GM18858 (cell line): Measurements from ENCODE around the gene NDUFA7.
"Not testable (repeated sequence)": the region's sequence is repeated elsewhere in the genome, so short reads cannot be mapped to it uniquely, and the experiment has no call there.

Experiments
- ATAC-seq: cut with Tn5 transposase; IDR thresholded peaks from one replicate; pipeline ENCODE4 v1.9.1; 2021; ENCODE audit not compliant: unreplicated experiment

Gene NDUFA7

GRCh38 chr19:8342316-8342683 is 21.1 kb upstream of the NDUFA7 start:
- no peak for ATAC-seq

- not testable (repeated sequence) for ATAC-seq
Observed at GRCh38 chr19:8341504-8341903, 20.3 kb upstream of the NDUFA7 start.

GRCh38 chr19:8340341-8341096 is 19.3 kb upstream of the NDUFA7 start:
- no peak for ATAC-seq

- ATAC-seq: no peak
Observed at GRCh38 chr19:8338835-8339234, 17.7 kb upstream of the NDUFA7 start.

DNA sequence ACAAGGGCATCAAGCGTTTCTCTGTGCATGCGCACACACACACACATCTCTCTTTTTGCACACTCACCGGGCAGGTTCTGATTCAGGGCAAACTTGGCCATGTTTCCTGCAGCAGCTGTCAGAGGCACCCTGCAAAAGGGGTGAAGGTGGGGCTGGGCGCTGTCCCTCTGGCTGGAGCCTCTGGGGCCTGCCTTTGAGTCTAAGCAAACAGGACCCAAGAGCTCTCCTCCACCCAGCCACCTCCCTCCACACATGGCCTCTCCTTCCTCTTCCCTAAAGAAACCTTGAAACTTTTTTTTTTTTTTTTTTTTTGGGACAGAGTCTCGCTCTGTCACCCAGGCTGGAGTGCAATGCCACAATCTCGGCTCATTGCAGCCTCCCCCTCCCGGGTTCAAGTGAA is 16.6 kb upstream of the NDUFA7 start:
- ATAC-seq: no peak

DNA sequence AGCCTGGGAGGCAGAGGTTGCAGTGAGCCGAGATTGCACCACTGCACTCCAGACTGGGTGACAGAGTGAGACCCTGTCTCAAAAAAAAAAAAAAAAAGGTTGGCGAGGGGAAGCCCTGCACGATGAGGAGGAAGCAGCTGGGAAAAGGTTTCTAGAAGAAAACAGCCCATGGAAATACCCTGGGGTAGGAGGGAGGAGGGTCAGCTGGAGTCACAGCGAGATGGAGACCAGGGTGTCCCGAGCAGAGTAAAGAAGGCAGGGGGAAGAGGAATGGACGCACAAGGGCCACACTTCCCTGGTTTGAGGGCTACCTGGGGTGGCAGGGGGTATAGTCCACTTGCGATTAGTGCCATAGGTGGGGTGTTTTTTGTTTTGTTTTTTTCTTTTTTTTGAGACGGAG is 15.5 kb upstream of the NDUFA7 start:
- ATAC-seq: no peak

- no peak for ATAC-seq
Observed at GRCh38 chr19:8336072-8336569, 14.9 kb upstream of the NDUFA7 start.

DNA sequence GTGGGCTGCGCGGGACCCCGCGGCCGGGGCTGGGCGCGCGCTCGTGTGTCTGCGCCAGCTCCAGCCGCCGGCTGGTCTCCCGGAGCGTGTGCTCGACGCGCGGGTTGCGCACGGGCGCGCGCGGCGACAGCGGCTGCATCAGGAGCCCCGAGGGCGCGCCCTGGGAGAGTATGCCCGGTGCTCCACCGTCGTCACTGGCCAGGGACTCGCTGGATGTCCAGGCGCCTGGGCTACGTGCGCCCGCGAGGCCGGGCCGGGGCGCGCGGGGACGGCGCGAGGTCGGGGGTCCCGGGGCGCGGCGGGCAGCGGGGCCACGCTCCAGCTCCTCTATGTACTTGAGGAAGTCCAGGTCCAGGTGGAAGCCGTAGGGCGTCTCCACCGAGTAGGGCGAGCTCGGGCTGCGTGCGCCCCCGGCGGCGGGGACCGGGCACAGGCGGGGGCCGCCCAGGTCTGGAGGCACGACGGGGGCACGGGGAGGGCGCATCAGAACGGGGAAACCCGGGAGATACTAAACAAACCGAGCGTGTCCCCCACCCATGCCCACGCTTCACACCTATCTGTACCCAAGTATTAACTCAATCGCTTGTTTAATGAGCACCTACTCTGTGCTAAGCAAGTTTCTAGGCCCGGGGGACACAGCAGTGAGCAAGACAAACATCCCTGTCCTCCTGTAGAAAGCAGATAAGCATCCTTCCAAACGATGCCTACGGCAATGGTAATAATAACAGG is 14.3 kb upstream of the NDUFA7 start:
- no peak for ATAC-seq

DNA sequence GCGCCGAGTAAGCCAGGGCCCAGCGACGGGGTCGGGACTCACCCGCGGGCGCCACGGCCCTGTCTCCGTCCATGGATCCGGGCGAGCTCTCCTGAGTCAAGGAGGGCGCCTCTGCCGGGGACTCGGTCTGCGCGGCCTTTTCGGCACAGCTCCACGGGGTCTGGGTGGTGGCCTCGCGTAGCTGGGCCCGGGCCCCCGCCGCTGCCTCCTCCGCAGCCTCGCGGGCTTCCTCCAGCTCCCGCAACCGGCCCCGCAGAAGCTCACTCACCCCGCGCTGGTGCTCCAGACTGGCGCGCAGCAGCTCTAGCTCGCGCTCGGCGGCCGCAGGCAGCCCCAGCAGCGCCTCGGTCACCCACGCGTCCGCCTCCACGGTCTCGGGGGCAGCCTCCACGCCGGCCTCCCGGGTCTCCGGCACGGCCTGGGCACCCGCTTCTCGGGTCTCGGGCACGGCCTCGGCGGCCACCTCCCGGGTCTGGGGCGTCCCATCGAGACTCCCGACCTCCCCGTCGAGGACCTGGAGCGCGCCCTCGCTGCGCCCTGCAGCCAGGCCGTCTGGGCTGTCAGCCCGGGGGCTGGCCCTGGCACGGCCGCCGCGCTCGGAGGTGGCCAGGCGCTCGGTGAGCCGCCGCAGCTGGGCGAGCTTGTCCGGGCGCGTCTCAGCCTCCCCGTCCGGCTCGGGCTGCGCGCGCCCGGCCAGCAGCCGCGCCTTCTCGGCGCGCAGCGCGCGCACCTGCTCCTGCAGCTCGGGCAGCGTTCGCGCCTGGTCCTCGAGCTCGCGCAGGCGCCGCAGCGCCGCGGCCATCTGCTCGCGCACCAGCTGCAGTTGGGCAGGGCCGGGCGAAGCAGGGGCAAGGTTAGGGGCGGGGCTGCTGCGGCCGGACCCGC is 13.5 kb upstream of the NDUFA7 start:
- no peak for ATAC-seq

GRCh38 chr19:8333767-8334457 is 12.7 kb upstream of the NDUFA7 start:
- ATAC-seq: no peak

DNA sequence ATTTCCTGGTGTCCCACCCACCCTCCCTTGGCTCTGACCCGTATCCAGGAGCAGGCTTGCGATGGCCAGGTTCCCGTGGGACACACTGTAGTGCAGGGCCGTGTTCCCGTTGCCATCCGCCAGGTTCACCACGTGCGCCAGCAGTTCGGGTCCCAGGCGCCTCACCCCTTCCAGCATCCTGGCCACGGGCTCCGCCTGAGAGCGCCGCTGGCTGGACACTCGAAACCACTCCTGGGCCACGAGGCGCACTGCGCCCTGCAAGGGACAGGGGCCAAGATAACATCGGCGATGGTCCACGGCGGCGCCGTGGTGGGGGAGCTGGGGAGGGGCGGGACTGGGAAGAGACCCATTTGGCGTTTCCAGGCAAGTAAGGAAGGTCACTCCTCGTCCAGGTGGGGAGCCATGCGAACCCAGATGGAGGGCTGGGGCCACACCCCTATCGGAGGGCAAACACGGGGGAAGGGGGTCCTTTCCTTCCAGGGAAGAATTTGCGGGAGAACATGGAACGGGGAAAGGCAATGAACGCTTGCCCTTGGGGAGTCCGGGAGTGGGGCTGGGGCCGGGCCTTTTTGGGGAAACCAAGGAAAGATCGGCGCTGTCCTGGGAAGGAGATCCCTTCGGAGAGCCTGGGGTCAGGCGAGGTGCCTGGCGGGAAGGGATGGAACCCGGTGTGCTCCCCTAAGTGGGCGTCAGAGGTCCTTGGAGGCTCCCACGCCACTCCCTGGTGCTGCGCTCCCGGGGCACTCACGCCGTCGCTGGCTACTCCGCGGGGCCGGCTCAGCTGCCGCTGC is 12.0 kb upstream of the NDUFA7 start:
- ATAC-seq: no peak

DNA sequence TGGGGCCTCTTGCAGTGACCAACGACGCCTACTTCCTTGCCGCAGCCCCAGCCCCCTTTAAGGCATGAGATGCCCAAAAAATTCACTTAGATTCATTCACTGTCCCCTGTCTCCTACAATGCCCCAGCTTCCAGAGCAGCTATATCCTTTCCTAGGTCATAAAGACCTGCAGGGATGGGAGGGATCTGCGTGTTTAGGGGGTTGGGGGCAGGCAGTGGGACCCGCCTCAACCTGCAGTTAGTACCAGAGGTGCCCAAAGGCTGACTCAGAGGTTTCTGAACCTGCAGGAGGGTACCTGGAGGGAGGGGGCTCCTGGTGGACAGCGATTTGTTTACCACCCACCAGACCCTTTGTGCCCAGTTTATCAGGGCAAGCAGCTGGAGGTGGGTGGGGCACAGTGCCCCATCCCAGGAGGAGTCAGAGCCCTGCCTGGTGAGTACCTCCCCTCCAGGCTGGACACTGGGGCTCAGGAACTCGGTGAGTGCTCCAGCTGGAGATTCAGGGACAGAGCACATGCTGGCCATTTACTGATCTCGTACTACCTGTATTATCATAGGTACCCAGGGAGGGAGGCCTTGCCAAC is 10.2 kb upstream of the NDUFA7 start:
- ATAC-seq: no peak

DNA sequence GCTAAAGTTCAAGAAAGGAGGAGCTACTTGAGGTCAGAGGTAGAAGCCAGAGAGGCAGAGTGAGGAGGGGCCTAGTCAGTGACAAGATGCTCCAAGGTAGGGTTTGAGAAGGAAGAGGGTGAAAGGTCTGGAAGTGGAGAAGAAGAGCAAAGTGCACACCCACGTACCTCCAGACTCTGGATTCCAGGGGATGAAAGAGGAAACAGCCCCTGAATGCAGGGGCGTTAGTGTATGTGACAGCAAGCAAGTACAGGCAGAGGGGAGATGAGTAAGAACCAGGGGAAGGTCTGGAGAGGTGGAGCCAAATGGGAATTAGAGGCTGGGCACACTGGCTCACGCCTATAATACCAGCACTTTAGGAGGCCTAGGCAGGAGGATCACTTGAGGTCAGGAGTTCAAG is 8.8 kb upstream of the NDUFA7 start:
- no peak for ATAC-seq

DNA sequence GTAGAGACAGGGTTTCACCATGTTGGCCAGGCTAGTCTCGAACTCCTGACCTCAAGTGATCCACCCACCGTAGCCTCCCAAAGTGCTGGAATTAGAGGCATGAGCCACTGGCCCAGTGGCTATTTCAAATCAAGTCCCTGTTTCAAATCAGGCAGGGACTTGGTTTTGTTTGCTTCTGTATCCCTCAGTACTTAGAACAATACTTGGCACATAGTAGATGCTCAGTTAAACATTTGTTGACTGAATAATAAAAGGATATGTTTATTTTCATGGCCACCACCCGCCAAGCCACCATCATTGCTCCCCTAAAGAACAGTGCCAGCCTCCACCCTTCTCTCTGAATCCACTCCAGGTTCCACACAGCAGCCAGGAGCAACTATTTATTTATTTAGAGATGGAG is 4.3 kb upstream of the NDUFA7 start:
- ATAC-seq: no peak

GRCh38 chr19:8324186-8325050 is 3.2 kb upstream of the NDUFA7 start:
- no peak for ATAC-seq

DNA sequence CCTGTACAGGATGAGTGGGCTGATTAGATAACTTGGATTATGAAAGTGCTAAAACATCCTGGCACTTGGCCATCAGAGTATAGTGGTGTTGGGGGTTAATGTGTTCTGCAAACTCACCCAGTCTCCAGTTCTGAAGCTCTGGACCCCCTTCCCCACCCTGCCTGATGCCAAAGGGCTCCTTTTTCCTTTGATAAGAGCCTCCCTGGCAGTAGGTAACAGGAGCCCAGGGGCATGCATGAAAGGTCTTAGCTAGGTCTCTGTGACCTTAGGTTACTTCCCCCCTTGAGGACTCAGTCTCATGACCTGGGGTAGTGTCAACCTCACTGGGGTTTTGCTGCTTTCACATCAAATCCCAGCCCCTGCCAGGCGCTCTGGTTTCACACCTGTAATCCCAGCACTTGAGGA is 2.6 kb upstream of the NDUFA7 start:
- ATAC-seq: no peak

DNA sequence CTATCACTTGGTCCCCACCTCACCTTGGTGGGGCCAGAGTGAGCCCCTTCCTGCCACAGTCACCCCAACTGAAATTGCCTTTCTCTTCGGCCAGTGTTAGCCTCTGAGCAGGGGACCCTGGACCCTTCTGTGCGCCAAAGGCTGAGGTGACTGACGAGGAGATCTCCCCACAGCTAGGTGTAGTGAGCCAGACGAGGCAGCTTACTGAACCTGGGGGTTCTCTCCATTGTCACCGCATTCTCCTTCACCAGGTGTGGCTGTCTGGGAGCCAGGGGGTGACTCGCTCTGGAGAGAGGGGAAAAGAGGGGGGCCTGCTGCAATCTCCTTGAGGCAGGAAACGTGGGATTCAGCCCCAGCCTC is 1.4 kb upstream of the NDUFA7 start:
- ATAC-seq: no peak

- no peak for ATAC-seq
Observed at GRCh38 chr19:8321986-8322637, 937 bp upstream of the NDUFA7 start.
